Activated CD4-positive, alpha-beta T cell treated with anti-CD3 and anti-CD28 coated beads, Interleukin-2, amount 10 ng/mL, durations not matched to agents 7 days and 5 days (primary cell): ENCODE measurements around the gene TRIP6. TPM values are rescaled to one million over a fixed set of nuclear protein-coding genes. Genes with fewer than 3 reads are reported as not detected.

Experiments
- CTCF ChIA-PET: fragments of 350-600 bp; sonication (Branson Sonifier 250); formaldehyde crosslinking; loops from one replicate; lab custom pipeline; 2021; ENCODE audit warnings: antibody characterized with exemption; lab: Charles Lee
- POLR2A ChIA-PET: fragments of 350-600 bp; sonication (Branson Sonifier 250); formaldehyde crosslinking; loops from one replicate; lab custom pipeline; 2021; ENCODE audit warnings: antibody characterized with exemption; lab: Charles Lee
- DNase-seq: peaks from one replicate; pipeline ENCODE4 v3.0.0-alpha.2; 2020
- H3K27ac Mint-ChIP-seq: one replicate; pipeline ENCODE4 v1.8.0; 2021; ENCODE audit warnings: mild to moderate bottlenecking, moderate library complexity, mixed read lengths
- H3K27me3 Mint-ChIP-seq: one replicate; pipeline ENCODE4 v1.8.0; 2021; ENCODE audit warnings: mixed read lengths
- H3K36me3 Mint-ChIP-seq: one replicate; pipeline ENCODE4 v1.8.0; 2021; ENCODE audit warnings: low read depth, mixed read lengths
- H3K4me1 Mint-ChIP-seq: one replicate; pipeline ENCODE4 v1.8.0; 2021; ENCODE audit warnings: mixed read lengths
- H3K4me3 Mint-ChIP-seq: one replicate; pipeline ENCODE4 v1.8.0; 2021; ENCODE audit warnings: mild to moderate bottlenecking, moderate library complexity, mixed read lengths
- H3K9me3 Mint-ChIP-seq: one replicate; pipeline ENCODE4 v1.8.0; 2021; ENCODE audit warnings: mixed read lengths
- total RNA-seq, 2 experiments: library from RNA; stranded (reverse); gene quantifications; one replicate each; pipeline ENCODE4 v1.2.3, GENCODE V29; 2021

Gene TRIP6, protein sequence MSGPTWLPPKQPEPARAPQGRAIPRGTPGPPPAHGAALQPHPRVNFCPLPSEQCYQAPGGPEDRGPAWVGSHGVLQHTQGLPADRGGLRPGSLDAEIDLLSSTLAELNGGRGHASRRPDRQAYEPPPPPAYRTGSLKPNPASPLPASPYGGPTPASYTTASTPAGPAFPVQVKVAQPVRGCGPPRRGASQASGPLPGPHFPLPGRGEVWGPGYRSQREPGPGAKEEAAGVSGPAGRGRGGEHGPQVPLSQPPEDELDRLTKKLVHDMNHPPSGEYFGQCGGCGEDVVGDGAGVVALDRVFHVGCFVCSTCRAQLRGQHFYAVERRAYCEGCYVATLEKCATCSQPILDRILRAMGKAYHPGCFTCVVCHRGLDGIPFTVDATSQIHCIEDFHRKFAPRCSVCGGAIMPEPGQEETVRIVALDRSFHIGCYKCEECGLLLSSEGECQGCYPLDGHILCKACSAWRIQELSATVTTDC
- 10 to 100 TPM; 24.8 to 34.2 TPM for total RNA-seq

DNA sequence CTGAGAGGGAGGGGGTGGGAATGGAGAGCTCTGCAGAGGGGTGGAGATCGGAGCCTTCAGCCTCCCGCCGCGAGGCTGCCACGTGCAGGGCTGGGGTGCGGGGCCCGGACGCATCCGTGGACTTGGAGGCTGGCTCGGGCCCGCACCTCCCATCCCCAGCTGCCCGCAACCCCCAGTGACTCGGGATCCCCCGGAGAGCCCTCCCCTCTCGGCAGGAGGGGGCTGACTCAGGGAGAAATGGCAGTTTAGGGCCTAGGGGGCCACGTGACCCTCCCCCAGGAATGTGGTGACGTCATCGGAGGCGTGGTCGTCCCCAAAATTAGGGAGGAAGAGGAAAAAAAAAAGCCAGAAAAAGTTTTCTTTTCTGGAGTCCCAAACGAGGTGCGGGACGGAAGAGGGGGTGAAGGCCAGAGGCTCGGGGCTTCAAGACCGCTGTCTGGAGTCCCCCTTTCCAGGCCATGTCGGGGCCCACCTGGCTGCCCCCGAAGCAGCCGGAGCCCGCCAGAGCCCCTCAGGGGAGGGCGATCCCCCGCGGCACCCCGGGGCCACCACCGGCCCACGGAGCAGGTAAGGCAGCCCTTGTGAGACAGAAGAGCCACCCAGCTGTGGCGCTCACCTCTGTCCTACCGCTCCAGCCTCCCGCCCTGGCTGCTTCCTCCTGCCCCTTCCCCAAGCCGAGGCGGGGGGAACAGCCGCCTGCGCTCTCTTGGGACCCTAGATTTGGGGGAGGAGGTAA, at the start of gene TRIP6:
TRIP6 (plus strand) TSS at position 348 of the 736 bp plus-strand sequence; CDS start at position 459, 111 bp downstream.
- DNase-seq: peak; percentile 61
- H3K4me1 Mint-ChIP-seq: peaks cover 25% of the 10 kb centered on the region
- H3K27ac Mint-ChIP-seq: peak within 1 kb of the TSS; percentile 93
- no peaks in the 10 kb centered on the region for H3K9me3 Mint-ChIP-seq
- no peaks in the 10 kb centered on the region for H3K27me3 Mint-ChIP-seq
- ChIA-PET CTCF (interaction anchor here (1.6 kb wide), 1 partner anchor 162 kb away, joined by 4 read pairs; no protein-coding TSS in a partner anchor), POLR2A (interaction anchor here (0.7 to 1.0 kb wide), 2 partner anchors 8 to 15 kb away, joined by 3 read pairs; partner anchors contain the start of genes SLC12A9 and SRRT)
- H3K36me3 Mint-ChIP-seq: peaks cover 29% of the 10 kb centered on the region
- H3K4me3 Mint-ChIP-seq: peak within 1 kb of the TSS; percentile 81

DNA sequence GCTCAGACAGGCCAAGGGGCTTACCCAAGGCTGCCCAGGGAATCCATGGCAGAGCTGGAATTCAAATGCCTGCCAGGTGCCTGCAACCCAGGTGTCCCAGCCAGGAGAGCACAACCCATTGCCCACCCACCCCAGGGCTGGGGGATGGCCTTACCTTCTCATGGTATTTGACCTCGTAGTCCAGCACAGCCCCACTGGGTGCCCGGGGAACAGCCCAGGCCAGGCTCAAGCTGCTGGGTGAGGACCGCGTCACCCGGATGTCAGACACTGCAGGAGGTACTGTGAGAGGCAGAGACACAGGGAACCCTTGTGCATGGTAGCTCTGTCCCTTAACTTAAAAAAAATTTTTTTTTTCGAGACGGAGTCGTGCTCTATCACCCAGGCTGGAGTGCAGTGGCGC, 48.8 kb upstream of the TRIP6 start:
- POLR2A ChIA-PET: no interaction called here
- no peak for DNase-seq
- Mint-ChIP-seq H3K36me3 (no peaks in the 10 kb centered on the region), H3K27ac (no peak overlapping the region), H3K27me3 (no peaks in the 10 kb centered on the region), H3K4me3 (no peak overlapping the region), H3K4me1 (no peaks in the 10 kb centered on the region), H3K9me3 (no peaks in the 10 kb centered on the region)
- CTCF ChIA-PET: interaction anchor here (0.9 kb wide), 1 partner anchor 59 kb away, joined by 6 read pairs; no protein-coding TSS in a partner anchor

DNA sequence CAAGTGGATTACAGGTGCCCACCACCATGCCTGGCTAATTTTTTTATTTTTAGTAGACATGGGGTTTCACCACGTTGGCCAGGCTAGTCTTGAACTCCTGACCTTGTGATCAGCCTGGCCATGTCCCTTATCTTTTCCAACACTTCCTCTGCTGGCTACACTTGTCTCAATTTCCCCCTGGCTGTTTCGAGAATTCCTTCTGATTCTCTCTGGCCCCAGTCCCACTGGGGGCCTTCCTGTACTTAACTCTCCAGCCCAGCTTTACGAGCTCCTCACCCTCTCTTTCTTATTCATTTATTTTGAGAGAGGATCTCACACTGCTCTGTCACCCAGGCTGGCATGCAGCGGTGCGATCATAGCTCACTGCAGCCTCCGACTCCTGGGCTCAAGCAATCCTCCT, 48.4 kb upstream of the TRIP6 start:
- Mint-ChIP-seq H3K4me1 (no peaks in the 10 kb centered on the region), H3K27ac (no peak overlapping the region), H3K4me3 (no peak overlapping the region), H3K27me3 (no peaks in the 10 kb centered on the region), H3K36me3 (no peaks in the 10 kb centered on the region), H3K9me3 (no peaks in the 10 kb centered on the region)
- DNase-seq: no peak
- CTCF ChIA-PET: no interaction called here
- POLR2A ChIA-PET: no interaction called here

DNA sequence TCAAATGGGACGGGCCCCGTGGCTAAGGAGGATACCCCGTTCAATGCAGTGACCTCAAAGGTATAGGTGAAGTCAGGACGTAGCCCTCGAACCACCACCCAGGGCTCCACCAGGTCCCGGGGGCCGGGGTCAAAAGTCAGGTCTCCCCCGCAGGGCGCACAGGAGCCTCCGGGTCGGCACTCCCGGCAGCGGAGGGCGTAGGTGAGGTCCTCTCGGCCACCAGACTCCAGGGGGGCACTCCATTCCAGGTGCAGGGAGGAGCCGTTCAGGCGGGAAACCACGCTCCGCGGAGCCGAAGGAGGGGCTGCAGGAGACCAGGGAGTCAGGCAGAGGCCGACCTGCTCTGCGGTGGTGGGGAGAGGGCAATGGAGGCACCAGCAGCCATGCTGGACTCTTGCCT, 47.6 kb upstream of the TRIP6 start:
- H3K27me3 Mint-ChIP-seq: peaks cover 2% of the 10 kb centered on the region
- ChIA-PET CTCF (no interaction called here), POLR2A (no interaction called here)
- DNase-seq: no peak
- H3K4me1 Mint-ChIP-seq: no peaks in the 10 kb centered on the region
- no peak overlapping the region for H3K27ac Mint-ChIP-seq
- no peak overlapping the region for H3K4me3 Mint-ChIP-seq
- no peaks in the 10 kb centered on the region for H3K36me3 Mint-ChIP-seq
- H3K9me3 Mint-ChIP-seq: no peaks in the 10 kb centered on the region

DNA sequence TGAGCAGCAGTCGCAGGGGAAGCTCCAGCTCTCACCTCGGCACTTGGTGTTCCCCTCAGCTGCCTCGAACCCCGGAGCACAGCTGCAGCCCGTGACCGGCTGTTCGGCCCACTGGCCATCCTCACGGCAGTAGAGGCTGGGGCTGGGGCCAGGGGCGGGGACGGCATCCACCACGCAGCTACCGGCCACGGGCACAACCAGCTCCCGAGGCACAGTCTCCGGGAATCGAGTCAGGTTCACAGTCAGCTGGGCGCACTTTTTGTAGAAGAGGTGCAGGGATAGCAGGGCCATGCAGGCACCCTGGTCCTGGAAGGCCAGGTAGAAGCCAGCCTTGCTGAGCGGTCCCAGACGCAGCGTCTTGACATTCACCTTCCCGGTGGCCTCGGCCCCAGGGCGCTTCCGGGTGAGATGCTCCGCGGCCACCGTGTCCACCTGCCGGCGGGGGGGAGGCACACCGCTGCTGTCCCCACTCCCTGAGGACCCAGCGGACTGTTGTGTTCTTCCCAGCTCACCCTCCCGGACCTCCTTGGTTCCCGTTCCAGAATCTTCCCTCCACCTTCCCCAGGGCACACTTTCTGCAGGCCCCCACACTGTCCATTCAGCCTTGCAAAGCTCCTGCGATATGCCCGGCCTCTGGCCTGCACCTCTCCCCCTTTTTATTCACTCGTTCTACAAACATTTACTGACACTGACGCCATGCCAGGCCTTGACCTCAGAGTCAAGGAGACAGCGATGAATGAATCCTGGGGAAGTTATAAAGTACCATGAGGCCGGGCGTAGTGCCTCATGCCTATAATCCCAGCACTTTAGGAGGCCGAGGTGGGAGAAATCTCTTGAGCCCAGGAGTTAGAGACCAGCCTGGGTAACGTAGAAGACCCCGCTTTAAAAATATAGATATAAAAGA, 44.7 kb upstream of the TRIP6 start:
- POLR2A ChIA-PET: no interaction called here
- Mint-ChIP-seq H3K4me1 (peaks cover 11% of the 10 kb centered on the region), H3K27me3 (peaks cover 20% of the 10 kb centered on the region), H3K36me3 (no peaks in the 10 kb centered on the region), H3K27ac (no peak overlapping the region), H3K9me3 (no peaks in the 10 kb centered on the region), H3K4me3 (no peak overlapping the region)
- DNase-seq: no peak
- CTCF ChIA-PET: interaction anchor here (1.1 kb wide), 1 partner anchor 23 kb away, joined by 4 read pairs; no protein-coding TSS in a partner anchor

DNA sequence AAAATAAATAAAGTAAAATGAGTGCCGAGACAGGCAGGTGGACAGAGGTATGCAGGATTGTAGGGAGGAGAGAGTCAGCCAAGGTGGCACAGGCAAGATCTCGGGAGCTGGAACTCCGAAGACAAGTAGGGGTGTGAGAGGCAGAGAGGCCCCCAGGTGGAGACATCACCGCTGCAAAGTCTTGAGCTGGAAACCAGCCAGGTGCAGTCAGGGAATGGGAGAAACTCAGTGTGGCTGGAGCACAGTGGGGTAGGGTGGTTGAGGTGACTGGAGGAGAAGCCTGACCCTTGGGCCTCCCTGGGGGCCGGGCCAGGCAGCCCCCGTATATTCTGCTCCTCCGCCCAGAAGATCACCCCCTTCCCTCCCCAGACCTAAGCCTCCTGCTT, 44.1 kb upstream of the TRIP6 start:
- Mint-ChIP-seq H3K9me3 (no peaks in the 10 kb centered on the region), H3K27me3 (peaks cover 26% of the 10 kb centered on the region), H3K4me3 (no peak overlapping the region), H3K27ac (no peak overlapping the region), H3K4me1 (peaks cover 16% of the 10 kb centered on the region), H3K36me3 (no peaks in the 10 kb centered on the region)
- ChIA-PET CTCF (no interaction called here), POLR2A (no interaction called here)
- DNase-seq: no peak

DNA sequence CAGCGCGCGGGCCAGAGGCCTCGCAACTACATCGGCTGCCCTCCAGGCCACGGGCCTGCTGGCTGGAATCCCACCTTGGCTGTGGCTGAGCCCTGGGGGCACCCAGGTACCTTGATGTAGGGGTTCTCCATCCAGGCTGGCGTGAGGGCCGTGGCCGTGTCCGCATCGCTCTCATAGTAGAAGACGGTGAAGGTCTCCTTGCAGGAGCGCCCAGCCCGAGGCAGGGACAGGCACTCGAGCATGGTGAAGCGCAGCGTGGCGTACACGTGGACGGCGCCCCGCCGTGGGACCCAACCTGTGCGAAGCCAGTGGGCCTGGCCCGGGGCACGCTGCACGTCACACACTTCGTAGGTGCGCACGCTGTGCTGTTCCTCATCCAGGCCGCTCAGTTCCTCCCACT, 43.7 kb upstream of the TRIP6 start:
- H3K9me3 Mint-ChIP-seq: no peaks in the 10 kb centered on the region
- peak overlapping the region; percentile 36 for H3K27ac Mint-ChIP-seq
- CTCF ChIA-PET: no interaction called here
- H3K27me3 Mint-ChIP-seq: peaks cover 30% of the 10 kb centered on the region
- H3K36me3 Mint-ChIP-seq: peaks cover under 1% of the 10 kb centered on the region
- no peak for DNase-seq
- POLR2A ChIA-PET: no interaction called here
- H3K4me1 Mint-ChIP-seq: peaks cover 18% of the 10 kb centered on the region
- no peak overlapping the region for H3K4me3 Mint-ChIP-seq

DNA sequence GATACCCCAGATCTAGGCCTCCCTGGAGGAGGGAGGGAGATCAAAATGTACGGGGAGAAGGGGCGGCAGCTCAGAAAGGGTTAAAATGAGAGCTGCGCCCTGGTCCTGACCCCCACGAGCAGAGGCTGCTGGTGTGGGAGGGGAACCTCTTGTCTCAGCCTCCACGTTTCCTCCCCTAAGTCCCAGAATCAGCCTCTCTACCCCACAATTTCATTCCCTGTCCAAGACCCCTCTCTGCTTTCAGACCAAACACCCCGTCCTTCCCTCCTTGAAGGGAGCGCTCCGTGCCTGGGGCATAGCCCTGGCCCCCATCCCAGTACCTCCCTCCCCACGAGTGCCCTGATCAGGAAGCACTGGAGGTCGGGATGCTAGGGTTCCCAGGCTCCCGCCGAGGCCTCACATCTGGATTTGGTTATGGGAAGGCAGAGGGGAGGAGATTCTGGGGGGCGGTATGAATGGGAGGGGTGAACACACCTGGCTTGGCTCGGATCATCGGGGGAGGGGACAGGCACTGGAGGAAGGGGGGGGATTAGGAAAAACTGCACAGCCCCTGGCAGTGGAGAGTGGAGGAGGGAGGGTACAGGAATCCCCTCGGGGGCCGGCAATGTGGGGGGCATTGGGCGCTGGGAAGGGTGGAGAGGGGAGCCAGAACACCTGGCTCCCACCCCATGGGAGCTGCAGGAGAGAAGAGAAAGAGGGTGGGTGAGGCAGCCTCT, 42.5 kb upstream of the TRIP6 start:
- peaks cover 35% of the 10 kb centered on the region for H3K27me3 Mint-ChIP-seq
- H3K4me3 Mint-ChIP-seq: no peak overlapping the region
- H3K36me3 Mint-ChIP-seq: peaks cover 2% of the 10 kb centered on the region
- H3K27ac Mint-ChIP-seq: no peak overlapping the region
- H3K9me3 Mint-ChIP-seq: no peaks in the 10 kb centered on the region
- CTCF ChIA-PET: no interaction called here
- peaks cover 21% of the 10 kb centered on the region for H3K4me1 Mint-ChIP-seq
- POLR2A ChIA-PET: no interaction called here
- DNase-seq: no peak

DNA sequence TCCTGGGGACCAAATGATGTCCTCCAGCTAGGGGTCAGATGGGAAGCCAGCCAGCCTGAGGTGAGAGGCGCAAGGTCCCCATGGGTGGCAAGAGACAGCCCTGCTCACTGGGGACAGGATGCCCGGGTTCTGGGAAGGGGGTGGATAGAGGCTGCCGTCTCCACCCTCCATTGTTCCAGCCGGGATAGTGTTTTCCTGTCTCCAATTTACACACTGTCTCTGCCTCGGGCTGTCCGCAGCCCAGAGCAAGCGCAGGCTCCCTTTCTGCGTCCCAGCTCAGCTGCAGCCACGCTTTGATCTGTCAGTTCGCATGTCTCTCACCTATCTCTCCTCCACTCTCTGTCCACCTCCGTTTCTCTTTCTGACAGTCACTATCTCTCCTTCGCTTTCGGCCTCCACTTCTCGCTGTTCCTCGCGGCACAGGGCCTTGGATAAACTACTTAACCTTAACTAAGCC, 41.9 kb upstream of the TRIP6 start:
- Mint-ChIP-seq H3K27ac (no peak overlapping the region), H3K9me3 (no peaks in the 10 kb centered on the region), H3K4me1 (peaks cover 21% of the 10 kb centered on the region), H3K36me3 (peaks cover 2% of the 10 kb centered on the region), H3K27me3 (peaks cover 38% of the 10 kb centered on the region), H3K4me3 (no peak overlapping the region)
- ChIA-PET CTCF (no interaction called here), POLR2A (no interaction called here)
- DNase-seq: no peak

DNA sequence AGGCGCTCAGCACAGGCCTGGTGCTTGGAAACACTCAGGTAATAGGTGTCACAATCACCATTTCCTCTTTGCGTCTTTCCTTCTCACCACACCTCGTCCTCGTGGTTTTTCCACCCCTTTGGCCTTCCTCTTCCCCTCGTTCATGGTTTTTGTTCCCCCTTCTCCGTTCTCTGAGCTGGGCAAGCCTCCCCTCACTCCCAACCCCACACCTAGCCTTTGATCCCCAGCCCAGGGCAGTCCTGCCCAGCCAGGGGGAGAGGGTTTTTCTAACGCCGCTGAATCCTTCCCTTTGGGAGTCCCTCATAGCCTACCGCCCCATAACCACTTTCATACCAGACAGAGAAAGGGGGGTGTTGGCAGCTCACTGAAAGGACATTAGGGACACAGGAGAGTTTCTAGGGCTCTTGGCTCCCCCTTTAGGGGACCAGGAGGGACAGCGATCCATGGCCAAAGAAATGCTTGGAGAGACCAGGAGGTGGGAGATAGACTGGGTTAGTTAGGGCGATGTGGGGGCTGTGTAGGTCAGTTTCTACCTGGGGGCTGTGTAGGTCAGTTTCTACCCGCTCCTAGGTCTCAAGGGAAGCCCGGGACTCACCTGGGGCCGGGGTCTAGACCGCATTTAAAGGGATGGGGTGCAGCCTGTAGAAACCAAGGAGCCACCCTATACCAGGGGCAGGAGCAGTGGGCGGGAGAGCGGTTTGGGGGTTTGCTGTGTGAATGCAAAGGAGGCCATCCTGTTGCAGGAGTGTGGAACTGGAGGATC, 41.3 kb upstream of the TRIP6 start:
- Mint-ChIP-seq H3K27ac (peak overlapping the region; percentile 28), H3K36me3 (peaks cover 2% of the 10 kb centered on the region), H3K4me3 (peak overlapping the region; percentile 24), H3K27me3 (peaks cover 40% of the 10 kb centered on the region), H3K9me3 (no peaks in the 10 kb centered on the region), H3K4me1 (peaks cover 21% of the 10 kb centered on the region)
- DNase-seq: no peak
- CTCF ChIA-PET: no interaction called here
- POLR2A ChIA-PET: no interaction called here

DNA sequence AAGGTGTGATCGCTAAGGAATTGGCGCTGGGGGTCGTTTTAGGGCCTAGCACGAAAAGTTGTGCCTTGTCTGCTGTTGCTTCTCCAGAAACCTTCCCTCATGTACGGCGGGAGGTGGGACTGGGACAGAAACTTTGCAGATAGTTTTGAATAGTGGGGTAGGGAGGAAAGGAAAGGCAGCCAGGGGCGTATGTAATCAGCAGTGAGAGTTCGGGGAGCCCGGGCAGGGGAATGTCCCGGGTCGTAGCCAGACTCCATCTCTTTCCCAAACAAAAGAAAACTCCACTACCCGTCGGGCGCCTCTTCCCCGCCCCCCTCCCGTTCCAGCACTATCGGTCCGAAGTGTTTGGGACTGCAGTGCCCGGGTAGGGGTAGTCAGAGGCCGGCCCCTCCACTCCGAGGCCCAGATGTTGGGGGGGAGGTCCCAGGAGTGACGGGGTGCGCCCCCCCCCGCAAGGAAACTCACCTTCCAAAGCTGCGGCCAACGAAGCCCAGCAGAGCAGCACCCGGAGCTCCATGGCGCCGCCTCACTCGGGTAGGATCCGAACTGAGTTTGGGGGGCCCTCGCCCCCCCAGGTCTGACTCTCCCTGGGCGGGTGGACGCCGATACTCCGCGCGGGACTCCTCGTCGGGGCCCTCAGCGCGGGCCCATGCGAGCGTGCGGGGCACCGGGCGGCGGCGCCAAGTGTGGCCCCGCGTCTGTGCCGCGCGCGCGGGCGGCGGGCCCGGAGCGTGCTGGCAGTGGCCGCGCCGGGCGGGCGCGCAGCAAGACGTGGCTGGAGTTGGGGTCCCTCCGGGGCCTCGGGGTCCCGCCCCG, 40.5 kb upstream of the TRIP6 start:
- POLR2A ChIA-PET: no interaction called here
- peak overlapping the region; percentile 28 for H3K27ac Mint-ChIP-seq
- no peaks in the 10 kb centered on the region for H3K9me3 Mint-ChIP-seq
- CTCF ChIA-PET: interaction anchor here (0.5 kb wide), 1 partner anchor 274 kb away, joined by 3 read pairs; no protein-coding TSS in a partner anchor
- peaks cover 42% of the 10 kb centered on the region for H3K27me3 Mint-ChIP-seq
- peaks cover 21% of the 10 kb centered on the region for H3K4me1 Mint-ChIP-seq
- no peak for DNase-seq
- H3K36me3 Mint-ChIP-seq: peaks cover 2% of the 10 kb centered on the region
- peak overlapping the region; percentile 24 for H3K4me3 Mint-ChIP-seq
